Breast epithelium (tissue), 3 donors: ENCODE measurements around the gene FAM89B.

Source experiments
- CTCF ChIP-seq, 3 donors: fragments of 450-650 bp; IDR thresholded peaks; one replicate each; pipeline ENCODE4 v1.5.1; 2016 to 2017; ENCODE audit warnings: antibody characterized with exemption in 3 of 3, mild to moderate bottlenecking in 3 of 3, moderate library complexity in 3 of 3
- POLR2A ChIP-seq: fragments of 450-650 bp; IDR thresholded peaks from one replicate; pipeline ENCODE4 v1.6.1; 2016; ENCODE audit warnings: antibody characterized with exemption, mild to moderate bottlenecking, moderate library complexity
- POLR2AphosphoS5 ChIP-seq, 3 donors: sonication (generic); formaldehyde crosslinking; IDR thresholded peaks; one replicate each; pipeline ENCODE4 v1.6.1; 2017; ENCODE audit warnings: antibody characterized with exemption in 3 of 3

GRCh38 chr11:65604258-65604657 lies 31.9 kb downstream of the FAM89B start:
- no peak for TF ChIP-seq POLR2AphosphoS5 (IDR thresholded peaks at IDR 0.05)
- TF ChIP-seq POLR2A, result no peak
- TF ChIP-seq CTCF (IDR thresholded peaks at IDR 0.05), result no peak
